Neural cell (in vitro differentiated cells): ENCODE results near the gene ATF6. TPM values are rescaled to one million over a fixed set of nuclear protein-coding genes. Genes with fewer than 3 reads are reported as not detected.

Experiments used
- H2AFZ ChIP-seq: fragments of 200-600, 300-800 bp; sonication (generic), shearing (Covaris generic); 2 replicates; pipeline ENCODE4 v1.6.0; 2014; ENCODE audit warnings: low read depth, mild to moderate bottlenecking, antibody characterized with exemption, low read length, moderate library complexity
- H3F3A ChIP-seq: fragments of 200-600 bp; shearing (Covaris generic); 2 replicates; pipeline ENCODE4 v1.6.1; 2016; ENCODE audit warnings: mild to moderate bottlenecking, moderate library complexity, mixed read lengths, antibody characterized with exemption, low read length; ENCODE audit not compliant: insufficient read depth, poor library complexity, severe bottlenecking
- H3K27ac ChIP-seq: fragments of 200-600, 300-800 bp; sonication (generic), shearing (Covaris generic); 2 replicates; pipeline ENCODE4 v1.5.1; 2014; ENCODE audit warnings: mild to moderate bottlenecking, low read length, moderate library complexity
- H3K27me3 ChIP-seq: fragments of 300-800, 200-600 bp; sonication (generic), shearing (Covaris generic); 2 replicates; pipeline ENCODE4 v1.6.0; 2014; ENCODE audit warnings: mild to moderate bottlenecking, low read depth, low read length, moderate library complexity; ENCODE audit not compliant: insufficient read depth
- H3K36me3 ChIP-seq: fragments of 300-800, 200-600 bp; sonication (generic), shearing (Covaris generic); 2 replicates; pipeline ENCODE4 v1.5.1; 2014; ENCODE audit warnings: mild to moderate bottlenecking, antibody characterized with exemption, low read length, moderate library complexity; ENCODE audit not compliant: insufficient read depth
- H3K4me2 ChIP-seq: fragments of 300-800, 200-600 bp; sonication (generic), shearing (Covaris generic); 2 replicates; pipeline ENCODE4 v1.6.0; 2014; ENCODE audit warnings: mild to moderate bottlenecking, low read length
- H3K4me3 ChIP-seq: fragments of 300-800, 200-600 bp; sonication (generic), shearing (Covaris generic); 2 replicates; pipeline ENCODE4 v1.5.1; 2014; ENCODE audit warnings: mild to moderate bottlenecking, low read length, moderate library complexity
- H3K79me2 ChIP-seq: fragments of 200-600 bp; shearing (Covaris generic); replicated peaks from 2 replicates; pipeline ENCODE4 v1.6.0; 2014; ENCODE audit warnings: mild to moderate bottlenecking, low read length, moderate library complexity; ENCODE audit not compliant: insufficient read depth
- H3K9ac ChIP-seq: fragments of 300-800, 200-600 bp; sonication (generic), shearing (Covaris generic); 2 replicates; pipeline ENCODE4 v1.6.1; 2016; ENCODE audit warnings: mild to moderate bottlenecking, low read length, mixed read lengths
- H3K9me2 ChIP-seq: fragments of 200-600 bp; shearing (Covaris generic); 2 replicates; pipeline ENCODE4 v1.6.1; 2016; ENCODE audit warnings: mild to moderate bottlenecking, low read length, mixed read lengths; ENCODE audit not compliant: insufficient read depth
- H3K9me3 ChIP-seq: fragments of 200-600, 300-800 bp; sonication (generic), shearing (Covaris generic); 2 replicates; pipeline ENCODE4 v1.6.1; 2016; ENCODE audit warnings: mild to moderate bottlenecking, mixed run types, low read length, moderate library complexity, mixed read lengths
- H4K20me1 ChIP-seq: fragments of 200-600 bp; shearing (Covaris generic); 2 replicates; pipeline ENCODE4 v1.6.1; 2016; ENCODE audit warnings: mild to moderate bottlenecking, mixed run types; ENCODE audit not compliant: insufficient read depth
- CTCF ChIP-seq: fragments of 450-650 bp; IDR thresholded peaks from 2 replicates; pipeline ENCODE4 v1.5.1; 2014; ENCODE audit warnings: antibody characterized with exemption, mild to moderate bottlenecking, moderate library complexity; ENCODE audit not compliant: poor library complexity, severe bottlenecking
- EP300 ChIP-seq: fragments of 450-650 bp; conservative IDR thresholded peaks from 2 replicates; pipeline ENCODE4 v1.6.1; 2014; ENCODE audit warnings: antibody characterized with exemption, mild to moderate bottlenecking, moderate library complexity; ENCODE audit not compliant: poor library complexity, severe bottlenecking
- EZH2 ChIP-seq: fragments of 200-600, 300-800 bp; shearing (Covaris generic), sonication (generic); IDR thresholded peaks from 2 replicates; pipeline ENCODE4 v1.6.1; 2014; ENCODE audit warnings: antibody characterized with exemption, low read length, borderline replicate concordance, mild to moderate bottlenecking; ENCODE audit not compliant: insufficient read depth, poor library complexity, severe bottlenecking
- MXI1 ChIP-seq: fragments of 450-650 bp; conservative IDR thresholded peaks from 2 replicates; pipeline ENCODE4 v1.6.1; 2014; ENCODE audit warnings: antibody characterized with exemption, mild to moderate bottlenecking; ENCODE audit not compliant: poor library complexity, severe bottlenecking
- POLR2AphosphoS5 ChIP-seq: IDR thresholded peaks from 2 replicates; pipeline ENCODE4 v1.6.1; 2012
- RAD21 ChIP-seq: fragments of 450-650 bp; conservative IDR thresholded peaks from 2 replicates; pipeline ENCODE4 v1.6.1; 2014; ENCODE audit warnings: antibody characterized with exemption, mild to moderate bottlenecking, moderate library complexity
- REST ChIP-seq: IDR thresholded peaks from 2 replicates; pipeline ENCODE4 v1.6.1; 2012; ENCODE audit warnings: borderline replicate concordance
- SMC3 ChIP-seq: fragments of 450-650 bp; conservative IDR thresholded peaks from 2 replicates; pipeline ENCODE4 v1.6.1; 2014; ENCODE audit warnings: antibody characterized with exemption, mild to moderate bottlenecking, moderate library complexity; ENCODE audit not compliant: poor library complexity
- TAF1 ChIP-seq: IDR thresholded peaks from 2 replicates; pipeline ENCODE4 v1.6.1; 2012; ENCODE audit warnings: low read depth
- polyA plus RNA-seq: library from polyadenylated mRNA; depleted of rRNA; stranded (reverse); fragments of >200 nt; gene quantifications from 2 replicates; pipeline ENCODE4 v1.2.3, GENCODE V29; 2014

The ATF6 gene
- polyA plus RNA-seq, 1 donor from 2014 or later, result 16.6 TPM

- Histone ChIP-seq H3K4me2 (no peak overlapping the region), H3K36me3 (no peaks in the 10 kb centered on the region), H3K4me3 (no peak overlapping the region), H3K9me2 (no peaks in the 10 kb centered on the region), H2AFZ (no peak overlapping the region), H4K20me1 (no peaks in the 10 kb centered on the region), H3K27ac (no peak overlapping the region), H3K27me3 (no peaks in the 10 kb centered on the region), H3K9ac (no peak overlapping the region), H3K79me2 (no peaks in the 10 kb centered on the region), H3F3A (no peaks in the 10 kb centered on the region), H3K9me3 (no peaks in the 10 kb centered on the region)
- no peak for TF ChIP-seq REST
- no peak for TF ChIP-seq EP300
- no peak for TF ChIP-seq EZH2
- no peak for TF ChIP-seq POLR2AphosphoS5
- no peak for TF ChIP-seq SMC3
- TF ChIP-seq RAD21, result no peak
- TF ChIP-seq CTCF, result no peak
- TF ChIP-seq MXI1, result no peak
- no peak for TF ChIP-seq TAF1
Observed at GRCh38 chr1:161737625-161738024, 28.5 kb upstream of the ATF6 start.

- H4K20me1 ChIP-seq, result no peaks in the 10 kb centered on the region
- H3K27ac ChIP-seq, result no peak overlapping the region
- no peak overlapping the region for H3K4me2 ChIP-seq
Observed at GRCh38 chr1:161738627-161739287, 27.4 kb upstream of the ATF6 start.

More at GRCh38 chr1:161738627-161739287, 27.4 kb upstream of the ATF6 start:
- H3F3A ChIP-seq, result no peaks in the 10 kb centered on the region
- H3K27me3 ChIP-seq, result no peaks in the 10 kb centered on the region
- H3K9ac ChIP-seq, result no peak overlapping the region
- no peaks in the 10 kb centered on the region for H3K9me3 ChIP-seq
- TF ChIP-seq MXI1, result no peak
- no peak for TF ChIP-seq SMC3
- TF ChIP-seq REST, result no peak
- TF ChIP-seq CTCF, result no peak
- TF ChIP-seq EZH2, result no peak
- no peak for TF ChIP-seq TAF1
- TF ChIP-seq POLR2AphosphoS5, result no peak
- no peak for TF ChIP-seq RAD21
- no peak for TF ChIP-seq EP300
- H2AFZ ChIP-seq, result no peak overlapping the region
- no peaks in the 10 kb centered on the region for H3K36me3 ChIP-seq
- H3K4me3 ChIP-seq, result no peak overlapping the region
- H3K79me2 ChIP-seq, result no peaks in the 10 kb centered on the region
- no peaks in the 10 kb centered on the region for H3K9me2 ChIP-seq
